Stomach (tissue), 4 donors: Measurements from ENCODE around the gene ASPDH.

Experiments used
- EP300 ChIP-seq: sonication (generic); formaldehyde crosslinking; IDR thresholded peaks from one replicate; pipeline ENCODE4 v1.6.1; 2017; ENCODE audit warnings: antibody characterized with exemption
- POLR2A ChIP-seq, 4 donors: fragments of 450-650 bp; IDR thresholded peaks; one replicate each; pipeline ENCODE4 v1.6.1; 2016; ENCODE audit warnings: antibody characterized with exemption in 4 of 4, control low read depth in 2 of 4, mild to moderate bottlenecking in 1 of 4, moderate library complexity in 1 of 4
- POLR2AphosphoS5 ChIP-seq, 3 donors: sonication (generic); formaldehyde crosslinking; IDR thresholded peaks; one replicate each; pipeline ENCODE4 v1.6.1; 2016; ENCODE audit warnings: antibody characterized with exemption in 3 of 3
- TF ChIP-seq, protein P1 (sequence below), 7 experiments: fragments of 450-650 bp in 4 of 7; fragments of 200-600 bp in 3 of 7; sonication (generic) in 3 of 7; IDR thresholded peaks; one replicate each; pipeline ENCODE4 v1.5.1; 2016 to 2019; ENCODE audit warnings: antibody characterized with exemption in 7 of 7, control low read depth in 2 of 7, mild to moderate bottlenecking in 1 of 7

DNA sequence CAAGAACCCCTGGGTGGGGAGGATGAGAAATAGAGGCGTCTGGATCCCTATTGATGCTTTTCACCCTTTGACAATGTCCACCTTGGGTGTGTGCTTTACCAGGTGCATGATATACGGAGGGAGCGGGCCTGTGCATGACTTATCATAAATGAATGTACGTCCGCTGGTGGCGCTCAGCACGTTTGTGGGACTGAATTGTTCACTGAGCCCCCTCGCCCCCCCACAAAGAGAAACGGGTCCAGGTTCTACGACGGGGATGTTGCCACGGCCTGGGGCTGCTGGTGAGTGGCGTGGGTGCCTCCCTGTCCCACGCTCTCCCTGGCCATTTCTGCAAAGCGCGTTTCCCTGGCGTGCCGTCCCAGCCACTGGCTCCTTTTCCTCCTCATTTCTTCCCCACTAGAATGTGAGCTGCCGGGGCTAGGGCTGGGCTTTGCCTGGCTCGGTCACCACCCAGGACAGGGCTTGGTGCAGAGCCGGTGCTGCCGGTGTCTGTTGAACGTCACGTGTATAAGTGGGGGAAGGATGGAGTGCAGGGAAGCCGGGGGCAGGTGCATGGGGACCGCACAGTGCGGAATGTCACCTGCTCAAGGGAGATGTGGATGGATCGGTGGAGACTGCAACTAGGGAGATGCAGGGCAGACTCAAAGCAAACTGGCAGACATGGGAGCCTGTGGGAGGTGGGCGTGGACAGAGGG, 33.0 kb upstream of the ASPDH start:
- no peak for TF ChIP-seq EP300
- TF ChIP-seq POLR2A (IDR thresholded peaks at IDR 0.05) = no peak
- TF ChIP-seq POLR2AphosphoS5 (IDR thresholded peaks at IDR 0.05) = no peak
- TF ChIP-seq, protein P1, sequence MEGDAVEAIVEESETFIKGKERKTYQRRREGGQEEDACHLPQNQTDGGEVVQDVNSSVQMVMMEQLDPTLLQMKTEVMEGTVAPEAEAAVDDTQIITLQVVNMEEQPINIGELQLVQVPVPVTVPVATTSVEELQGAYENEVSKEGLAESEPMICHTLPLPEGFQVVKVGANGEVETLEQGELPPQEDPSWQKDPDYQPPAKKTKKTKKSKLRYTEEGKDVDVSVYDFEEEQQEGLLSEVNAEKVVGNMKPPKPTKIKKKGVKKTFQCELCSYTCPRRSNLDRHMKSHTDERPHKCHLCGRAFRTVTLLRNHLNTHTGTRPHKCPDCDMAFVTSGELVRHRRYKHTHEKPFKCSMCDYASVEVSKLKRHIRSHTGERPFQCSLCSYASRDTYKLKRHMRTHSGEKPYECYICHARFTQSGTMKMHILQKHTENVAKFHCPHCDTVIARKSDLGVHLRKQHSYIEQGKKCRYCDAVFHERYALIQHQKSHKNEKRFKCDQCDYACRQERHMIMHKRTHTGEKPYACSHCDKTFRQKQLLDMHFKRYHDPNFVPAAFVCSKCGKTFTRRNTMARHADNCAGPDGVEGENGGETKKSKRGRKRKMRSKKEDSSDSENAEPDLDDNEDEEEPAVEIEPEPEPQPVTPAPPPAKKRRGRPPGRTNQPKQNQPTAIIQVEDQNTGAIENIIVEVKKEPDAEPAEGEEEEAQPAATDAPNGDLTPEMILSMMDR (IDR thresholded peaks at IDR 0.05) = no peak
